H1 (cell line): ENCODE measurements around the gene NHERF2. TPM values are rescaled to one million over a fixed set of nuclear protein-coding genes. Genes with fewer than 3 reads are reported as not detected.

Experiments
- CTCF ChIA-PET: fragments of 300-600 bp; sonication (Branson Sonifier 250); formaldehyde crosslinking; loops from one replicate; lab custom pipeline; 2021; ENCODE audit not compliant: partially characterized antibody; lab: Charles Lee
- POLR2A ChIA-PET: fragments of 300-600 bp; sonication (Branson Sonifier 250); formaldehyde crosslinking; loops from one replicate; lab custom pipeline; 2021; ENCODE audit warnings: inconsistent platforms; ENCODE audit not compliant: partially characterized antibody; lab: Charles Lee
- DNase-seq, 2 experiments: peaks; one replicate each; pipeline versions ENCODE4 v3.0.0 to v3.0.0-alpha.2; 2010 to 2022; ENCODE audit warnings: low spot score in 2 of 2, low read depth in 1 of 2, mixed read lengths in 1 of 2
- FAIRE-seq: peaks from 2 replicates; lab custom pipeline; 2011; peaks lifted over from hg19 to GRCh38; lab: Jason Lieb, UNC
- H2AFZ ChIP-seq: 2 replicates; pipeline ENCODE4 v1.8.1; 2012; ENCODE audit warnings: low read length, inconsistent platforms
- H2AK5ac ChIP-seq: 2 replicates; pipeline ENCODE4 v1.6.1; 2013; ENCODE audit warnings: low read depth, low read length
- H2BK120ac ChIP-seq: replicated peaks from 2 replicates; pipeline ENCODE3; 2013; ENCODE audit warnings: low read depth, low read length, inconsistent platforms
- H2BK12ac ChIP-seq: 2 replicates; pipeline ENCODE4 v1.6.1; 2013; ENCODE audit warnings: low read depth, low read length
- H2BK15ac ChIP-seq: 2 replicates; pipeline ENCODE4 v1.6.1; 2013; ENCODE audit warnings: low read length
- H2BK20ac ChIP-seq: 2 replicates; pipeline ENCODE4 v1.6.1; 2013; ENCODE audit warnings: low read length
- H2BK5ac ChIP-seq: 2 replicates; pipeline ENCODE4 v1.6.1; 2013; ENCODE audit warnings: low read depth, low read length
- H3K14ac ChIP-seq: 2 replicates; pipeline ENCODE4 v1.6.1; 2013; ENCODE audit warnings: inconsistent platforms; ENCODE audit not compliant: insufficient read length
- H3K18ac ChIP-seq: 2 replicates; pipeline ENCODE4 v1.6.1; 2013; ENCODE audit warnings: low read length; ENCODE audit errors: extremely low read depth
- H3K23ac ChIP-seq: 2 replicates; pipeline ENCODE4 v1.6.1; 2013; ENCODE audit warnings: inconsistent platforms; ENCODE audit not compliant: insufficient read length
- H3K23me2 ChIP-seq: 2 replicates; pipeline ENCODE4 v1.6.1; 2013; ENCODE audit warnings: low read depth, low read length
- H3K27ac ChIP-seq: 2 replicates; pipeline ENCODE4 v1.6.1; 2011; ENCODE audit warnings: low read depth, low read length, inconsistent platforms
- H3K27me3 ChIP-seq, 4 experiments: replicated peaks in 1 of 4; 1 replicate in 1 of 4; 2 replicates in 3 of 4; pipeline versions ENCODE4 v1.6.1 to v1.8.1; 2011 to 2013; ENCODE audit warnings: low read length in 3 of 4, mild to moderate bottlenecking in 3 of 4, inconsistent platforms in 2 of 4, mixed read lengths in 2 of 4, moderate library complexity in 1 of 4; ENCODE audit not compliant: control insufficient read depth in 3 of 4, insufficient read depth in 3 of 4; ENCODE audit errors: extremely low read depth in 1 of 4
- H3K36me3 ChIP-seq, 4 experiments: 2 replicates each; pipeline versions ENCODE4 v1.6.1 to v1.8.1; 2011 to 2013; ENCODE audit warnings: mild to moderate bottlenecking in 4 of 4, low read length in 3 of 4, moderate library complexity in 2 of 4, control low read depth in 1 of 4, inconsistent platforms in 1 of 4; ENCODE audit not compliant: insufficient read depth in 4 of 4, control insufficient read depth in 2 of 4
- H3K4ac ChIP-seq: replicated peaks from 2 replicates; pipeline ENCODE3; 2013; ENCODE audit warnings: low read length, low read depth, mixed read lengths, inconsistent platforms; ENCODE audit not compliant: insufficient read length
- H3K4me1 ChIP-seq, 4 experiments: replicated peaks in 1 of 4; 1 replicate in 1 of 4; 2 replicates in 3 of 4; pipeline versions ENCODE4 v1.6.1 to v1.8.1; 2011 to 2013; ENCODE audit warnings: low read length in 3 of 4, inconsistent platforms in 2 of 4, mixed read lengths in 1 of 4; ENCODE audit not compliant: insufficient read depth in 4 of 4, control insufficient read depth in 3 of 4
- H3K4me2 ChIP-seq, 2 experiments: 2 replicates each; pipeline versions ENCODE4 v1.6.1 to v1.8.1; 2011 to 2013; ENCODE audit warnings: low read depth in 2 of 2, low read length in 2 of 2, control low read depth in 1 of 2, inconsistent platforms in 1 of 2, mild to moderate bottlenecking in 1 of 2; ENCODE audit not compliant: insufficient read depth in 1 of 2
- H3K4me3 ChIP-seq, 4 experiments: fragments of 200-600, 300-600 bp in 1 of 4; sonication (generic), shearing (Covaris generic), sonication (Bioruptor Twin) in 1 of 4; 2 replicates each; pipeline versions ENCODE4 v1.5.1 to v1.8.1; 2011 to 2016; ENCODE audit warnings: low read length in 4 of 4, low read depth in 3 of 4, control low read depth in 2 of 4, inconsistent platforms in 2 of 4, mild to moderate bottlenecking in 2 of 4, mixed read lengths in 1 of 4, moderate library complexity in 1 of 4; ENCODE audit not compliant: insufficient read depth in 2 of 4; ENCODE audit errors: extremely low read depth in 1 of 4
- H3K56ac ChIP-seq: replicated peaks from 2 replicates; pipeline ENCODE3; 2013; ENCODE audit warnings: low read depth, mild to moderate bottlenecking, mixed read lengths, low read length, inconsistent platforms; ENCODE audit not compliant: insufficient read length
- H3K79me1 ChIP-seq: 2 replicates; pipeline ENCODE4 v1.6.1; 2013; ENCODE audit warnings: low read depth, low read length, control low read depth
- H3K79me2 ChIP-seq, 2 experiments: 2 replicates each; pipeline versions ENCODE4 v1.6.1 to v1.8.1; 2012 to 2013; ENCODE audit warnings: low read length in 2 of 2, mild to moderate bottlenecking in 2 of 2, inconsistent platforms in 1 of 2; ENCODE audit not compliant: insufficient read depth in 2 of 2, control insufficient read depth in 1 of 2
- H3K9ac ChIP-seq, 4 experiments: replicated peaks in 1 of 4; 1 replicate in 1 of 4; 2 replicates in 3 of 4; pipeline versions ENCODE4 v1.6.1 to v1.8.1; 2011 to 2013; ENCODE audit warnings: low read depth in 3 of 4, low read length in 3 of 4, control low read depth in 2 of 4, mild to moderate bottlenecking in 2 of 4, moderate library complexity in 2 of 4, inconsistent platforms in 1 of 4; ENCODE audit errors: extremely low read depth in 1 of 4
- H3K9me3 ChIP-seq, 2 experiments: 2 replicates each; pipeline versions ENCODE4 v1.6.1 to v1.8.1; 2012 to 2013; ENCODE audit warnings: mild to moderate bottlenecking in 2 of 2, moderate library complexity in 2 of 2, control low read depth in 1 of 2, inconsistent platforms in 1 of 2, low read depth in 1 of 2, low read length in 1 of 2, mixed read lengths in 1 of 2; ENCODE audit not compliant: insufficient read depth in 2 of 2
- H4K20me1 ChIP-seq, 2 experiments: replicated peaks in 1 of 2; 2 replicates each; pipeline versions ENCODE3 to v1.8.1; 2011 to 2013; ENCODE audit warnings: inconsistent platforms in 2 of 2, low read length in 2 of 2, mild to moderate bottlenecking in 1 of 2; ENCODE audit not compliant: insufficient read depth in 2 of 2, control insufficient read depth in 1 of 2
- H4K5ac ChIP-seq: 2 replicates; pipeline ENCODE4 v1.6.1; 2013; ENCODE audit warnings: low read length, low read depth, mixed read lengths, inconsistent platforms; ENCODE audit not compliant: insufficient read length
- H4K8ac ChIP-seq: 2 replicates; pipeline ENCODE4 v1.8.0; 2013; ENCODE audit warnings: mild to moderate bottlenecking, moderate library complexity, low read length, inconsistent platforms; ENCODE audit not compliant: insufficient read depth; ENCODE audit errors: extremely low read depth
- H4K91ac ChIP-seq: replicated peaks from 2 replicates; pipeline ENCODE3; 2013; ENCODE audit warnings: low read length, mixed read lengths, inconsistent platforms; ENCODE audit not compliant: insufficient read length
- EZH2 ChIP-seq: fragments of 200-600 bp; sonication (generic); IDR thresholded peaks from 2 replicates; pipeline ENCODE4 v1.7.1; 2012; ENCODE audit warnings: low read depth, mild to moderate bottlenecking, moderate library complexity, low read length, inconsistent platforms; ENCODE audit not compliant: severe bottlenecking
- HDAC6 ChIP-seq: IDR thresholded peaks from one replicate; pipeline ENCODE4 v1.7.1; 2012; ENCODE audit warnings: low read depth, mild to moderate bottlenecking, inconsistent platforms, low read length, moderate library complexity
- TCF12 ChIP-seq: IDR thresholded peaks from 2 replicates; pipeline ENCODE4 v1.6.1; 2011; ENCODE audit warnings: low read depth, mild to moderate bottlenecking, low read length
- WGBS, 2 experiments: shearing (Covaris generic) in 1 of 2; methylation state at CpG; one replicate each; pipeline versions ENCODE4 v1.1.6 to v1.1.7; 2013 to 2015; ENCODE audit warnings: low lambda C conversion rate in 2 of 2, mixed read lengths in 2 of 2, inconsistent platforms in 1 of 2, low coverage in 1 of 2, missing lambda C conversion rate in 1 of 2; ENCODE audit not compliant: insufficient replicate concordance in 2 of 2, insufficient coverage in 1 of 2, insufficient read length in 1 of 2; ENCODE audit errors: extremely low coverage in 1 of 2, missing lambda C conversion rate in 1 of 2; 5-methylcytosine and 5-hydroxymethylcytosine counted together
- polyA plus RNA-seq, 7 experiments: library from polyadenylated mRNA; depleted of rRNA in 3 of 7; stranded (reverse) in 5 of 7; unstranded in 2 of 7; fragments of >200 nt in 5 of 7; fragments of 200-250 nt in 2 of 7; gene quantifications; 1 replicate in 5 of 7; 2 replicates in 1 of 7; 4 replicates in 1 of 7; pipeline versions ENCODE4 v1.2.1 to v1.2.3, GENCODE V29; 2011 to 2013; ENCODE audit warnings: missing spikeins in 2 of 7, mixed read lengths in 2 of 7
- total RNA-seq: library from RNA; stranded (reverse); fragmentation: NEBNext Ultra II Directional; extraction: Animal tissue kit (Norgen Biotek cat#: 25700); gene quantifications from 2 replicates; pipeline ENCODE4 v1.2.1, GENCODE V29; 2021
- TF ChIP-seq, protein P1 (sequence below): IDR thresholded peaks from 2 replicates; pipeline ENCODE4 v1.6.1; 2012; ENCODE audit warnings: inconsistent platforms

Gene NHERF2
- total and polyA plus RNA-seq, 2 of the 8 experiments (the other 6 are each of a cell fraction or from before 2014, with no cell fraction given) = 13.9 to 19.3 TPM

- WGBS, 2 experiments = 93% methylated on average over 15 of the region's 16 CpGs; no CpG with 5 or more reads in 1 of the 2 experiments
- no peak overlapping the region; the same call in 1 of the 2 replicates for H4K8ac ChIP-seq
- no peak for DNase-seq
- H3K27me3 ChIP-seq = peaks cover 3 to 36% (median 29%) of the 10 kb centered on the region in 4 experiments
- peak overlapping the region; percentile 97 for H2BK15ac ChIP-seq
- H3K18ac ChIP-seq = no peak overlapping the region
- H3K4me1 ChIP-seq = peaks cover 0 to 14% (median 11%) of the 10 kb centered on the region in 4 experiments; a peak in 5 of 7 replicates
- H4K91ac ChIP-seq = no peak overlapping the region
- no peaks in the 10 kb centered on the region for H3K9me3 ChIP-seq
- H4K5ac ChIP-seq = no peak overlapping the region
- ChIA-PET CTCF (interaction anchor here (1.0 to 7.5 kb wide), 5 partner anchors 9 to 367 kb away, joined by 3 to 55 read pairs (median 5); no protein-coding TSS in a partner anchor), POLR2A (interaction anchor here (0.7 to 2.1 kb wide), 4 partner anchors 61 to 157 kb away, joined by 3 to 7 read pairs (median 3); partner anchors contain the start of genes RPS2 and TRAF7)
- H2BK12ac ChIP-seq = 0 out of 2 replicates have a peak overlapping the region, but pooled peaks have one; percentile 80
- no peak overlapping the region for H3K23ac ChIP-seq
- H3K9ac ChIP-seq = no peak overlapping the region
- H4K20me1 ChIP-seq = peaks cover 0 to 9% of the 10 kb centered on the region in 2 experiments
- H3K4me3 ChIP-seq = peak overlapping the region in 1 of 4 experiments; percentile 50; a peak in 1 of 8 replicates
- H3K79me2 ChIP-seq = no peaks in the 10 kb centered on the region
- no peak for FAIRE-seq
- no peak overlapping the region for H3K4ac ChIP-seq
- no peak overlapping the region; the same call in 1 of the 2 replicates for H2AK5ac ChIP-seq
- no peaks in the 10 kb centered on the region for H3K36me3 ChIP-seq
- no peak overlapping the region for H3K14ac ChIP-seq
- H3K4me2 ChIP-seq = peak overlapping the region; percentile 59 to 61; a peak in 1 of 4 replicates
- H2AFZ ChIP-seq = no peak overlapping the region
- 0 out of 2 replicates have a peak overlapping the region, but pooled peaks have one; percentile 80 for H2BK20ac ChIP-seq
- H2BK5ac ChIP-seq = no peak overlapping the region
- no peak overlapping the region for H2BK120ac ChIP-seq
- H3K27ac ChIP-seq = no peak overlapping the region
- no peaks in the 10 kb centered on the region for H3K79me1 ChIP-seq
- peaks cover 7% of the 10 kb centered on the region; the same call in 1 of the 2 replicates for H3K23me2 ChIP-seq
- TF ChIP-seq, protein P1, sequence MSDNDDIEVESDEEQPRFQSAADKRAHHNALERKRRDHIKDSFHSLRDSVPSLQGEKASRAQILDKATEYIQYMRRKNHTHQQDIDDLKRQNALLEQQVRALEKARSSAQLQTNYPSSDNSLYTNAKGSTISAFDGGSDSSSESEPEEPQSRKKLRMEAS = no peak
- TF ChIP-seq HDAC6 (no peak), EZH2 (no peak), TCF12 (no peak)
- TF ChIP-seq, all 59 proteins: peak for 0
- no peak overlapping the region for H3K56ac ChIP-seq
Observed at GRCh38 chr16:2025878-2026460, 733 bp upstream of the NHERF2 start.
